Measurements from ENCODE around the gene MYH15. TPM values are rescaled to one million over a fixed set of nuclear protein-coding genes. Genes with fewer than 3 reads are reported as not detected.

Gene MYH15
- total and polyA plus RNA-seq, 2 experiments from 2014 or later = 1.5 TPM

- Histone ChIP-seq H3K79me2 (no peaks in the 10 kb centered on the region), H3K36me3 (replicated peaks; ENCODE audit: insufficient read depth, low read depth) (no peaks in the 10 kb centered on the region), H3K4me3 (no peak overlapping the region), H3K4me2 (no peak overlapping the region), H3K9me3 (ENCODE audit: low read depth) (no peaks in the 10 kb centered on the region), H3K9me2 (replicated peaks; ENCODE audit: insufficient read depth) (no peaks in the 10 kb centered on the region), H3K27ac (no peak overlapping the region), H3K27me3 (no peaks in the 10 kb centered on the region), H3K4me1 (ENCODE audit: insufficient read depth) (peaks cover 12% of the 10 kb centered on the region), H2AFZ (no peak overlapping the region), H4K20me1 (ENCODE audit: insufficient read depth, poor library complexity, severe bottlenecking) (no peaks in the 10 kb centered on the region)
- TF ChIP-seq CTCF (IDR thresholded peaks at IDR 0.05; ENCODE audit: poor library complexity) = no peak
- no peak for TF ChIP-seq EZH2 (IDR thresholded peaks at IDR 0.05; ENCODE audit: borderline replicate concordance)
- no peak for TF ChIP-seq EZH2phosphoT487 (IDR thresholded peaks at IDR 0.05; ENCODE audit: low read depth, severe bottlenecking, unreplicated experiment)
- WGBS (ENCODE audit: low lambda C conversion rate, missing lambda C conversion rate) = 28% methylated on average over 2 of the region's 2 CpGs
- DNase-seq (ENCODE audit: low spot score) = no peak
These were observed 106.0 kb downstream of the MYH15 start for GRCh38 chr3:108404368-108404767.

- no peaks in the 10 kb centered on the region for H3K36me3 ChIP-seq (replicated peaks; ENCODE audit: insufficient read depth, low read depth)
- no peaks in the 10 kb centered on the region for H3K9me3 ChIP-seq (ENCODE audit: low read depth)
- no peaks in the 10 kb centered on the region for H3K79me2 ChIP-seq
- H2AFZ ChIP-seq = no peak overlapping the region
- H3K4me2 ChIP-seq = no peak overlapping the region
- H3K27me3 ChIP-seq = no peaks in the 10 kb centered on the region
- H3K4me3 ChIP-seq = no peak overlapping the region
- H3K4me1 ChIP-seq (ENCODE audit: insufficient read depth) = peaks cover 12% of the 10 kb centered on the region
- H3K27ac ChIP-seq = no peak overlapping the region
- WGBS (ENCODE audit: low lambda C conversion rate, missing lambda C conversion rate) = 71% methylated on average over 4 of the region's 4 CpGs
- no peaks in the 10 kb centered on the region for H3K9me2 ChIP-seq (replicated peaks; ENCODE audit: insufficient read depth)
- DNase-seq (ENCODE audit: low spot score) = no peak
- TF ChIP-seq EZH2 (IDR thresholded peaks at IDR 0.05; ENCODE audit: borderline replicate concordance) (no peak), EZH2phosphoT487 (IDR thresholded peaks at IDR 0.05; ENCODE audit: low read depth, severe bottlenecking, unreplicated experiment) (no peak), CTCF (IDR thresholded peaks at IDR 0.05; ENCODE audit: poor library complexity) (no peak)
- H4K20me1 ChIP-seq (ENCODE audit: insufficient read depth, poor library complexity, severe bottlenecking) = no peaks in the 10 kb centered on the region
These were observed 106.6 kb downstream of the MYH15 start for GRCh38 chr3:108403686-108404345.

GRCh38 chr3:108403198-108403597 lies 107.2 kb downstream of the MYH15 start:
- Histone ChIP-seq H3K9me2 (replicated peaks; ENCODE audit: insufficient read depth) (no peaks in the 10 kb centered on the region), H3K4me2 (no peak overlapping the region), H3K36me3 (replicated peaks; ENCODE audit: insufficient read depth, low read depth) (no peaks in the 10 kb centered on the region), H3K27ac (no peak overlapping the region), H3K4me1 (ENCODE audit: insufficient read depth) (peaks cover 12% of the 10 kb centered on the region), H3K4me3 (no peak overlapping the region), H3K79me2 (no peaks in the 10 kb centered on the region), H3K9me3 (ENCODE audit: low read depth) (no peaks in the 10 kb centered on the region), H3K27me3 (no peaks in the 10 kb centered on the region), H2AFZ (no peak overlapping the region), H4K20me1 (ENCODE audit: insufficient read depth, poor library complexity, severe bottlenecking) (no peaks in the 10 kb centered on the region)
- TF ChIP-seq CTCF (IDR thresholded peaks at IDR 0.05; ENCODE audit: poor library complexity) (no peak), EZH2 (IDR thresholded peaks at IDR 0.05; ENCODE audit: borderline replicate concordance) (no peak), EZH2phosphoT487 (IDR thresholded peaks at IDR 0.05; ENCODE audit: low read depth, severe bottlenecking, unreplicated experiment) (no peak)
- no peak for DNase-seq (ENCODE audit: low spot score)
- 86% methylated on average over 1 of the region's 1 CpG for WGBS (ENCODE audit: low lambda C conversion rate, missing lambda C conversion rate)

Measured in hepatocyte (in vitro differentiated cells).